NCI-H146 treated with DMSO at 0.1 percent for 48 hours (cell line): ENCODE measurements around the gene ROCK2.
"Not testable (repeated sequence)": the region's sequence is repeated elsewhere in the genome, so short reads cannot be mapped to it uniquely, and the experiment has no call there.

Experiments
- DNase-seq: peaks from one replicate; lab custom pipeline; 2025; ENCODE audit not compliant: unreplicated experiment; lab: John Stamatoyannopoulos, UW

ROCK2 gene

DNA sequence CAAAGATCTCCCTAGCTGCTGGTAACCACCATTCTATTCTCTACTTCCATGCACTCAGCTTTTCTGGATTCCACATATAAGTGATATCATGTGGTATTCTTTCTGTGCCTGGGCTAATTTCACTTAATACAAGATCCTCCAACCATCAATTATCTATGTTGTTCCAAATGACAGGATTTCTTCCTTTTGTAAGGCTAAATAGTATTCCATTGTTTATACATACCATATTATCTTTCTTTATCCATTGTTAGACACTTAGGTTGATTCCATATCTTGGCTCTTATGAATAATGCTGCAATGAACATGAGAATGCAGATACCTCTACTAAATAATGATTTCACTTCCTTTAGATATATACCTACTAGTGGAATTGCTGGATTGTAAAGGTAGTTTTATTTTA, 66.2 kb downstream of the ROCK2 start:
- no peak for DNase-seq

DNA sequence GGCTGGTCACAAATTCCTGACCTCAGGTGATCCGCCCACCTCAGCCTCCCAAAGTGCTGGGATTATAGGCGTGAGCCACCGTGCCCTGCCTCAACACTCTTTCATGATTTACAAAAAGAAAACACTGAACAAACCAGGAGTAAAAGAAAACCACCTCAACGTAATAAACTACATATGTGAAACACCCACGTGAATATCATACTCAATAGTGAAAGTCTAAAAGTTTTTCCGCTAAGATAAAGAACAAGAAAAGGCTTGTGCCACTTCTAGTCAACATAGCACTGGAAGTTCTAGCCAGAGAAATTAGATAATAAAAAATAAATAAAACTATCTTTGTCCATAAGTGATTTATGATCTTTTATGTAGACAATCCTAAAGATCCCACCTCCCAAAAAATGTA, 68.5 kb downstream of the ROCK2 start:
- DNase-seq: no peak

DNA sequence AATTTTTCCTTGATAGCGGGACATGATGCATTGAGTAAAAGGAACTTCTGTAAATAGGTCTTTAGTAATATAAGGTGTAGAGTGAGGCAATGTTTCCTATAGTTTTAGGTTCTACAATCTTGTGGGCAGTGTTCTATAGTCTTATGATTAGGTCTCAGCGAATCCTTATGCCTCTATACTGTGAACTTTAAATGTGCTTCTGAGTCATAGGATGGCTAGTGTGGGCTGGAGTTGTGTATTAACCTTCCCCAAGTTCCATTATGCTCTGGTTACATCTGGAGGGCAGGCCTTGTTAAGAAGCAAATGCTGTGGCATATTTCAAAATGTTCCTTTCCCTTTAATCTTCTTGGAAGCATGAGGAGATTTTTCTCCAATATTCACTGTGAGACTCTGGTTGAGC, 73.5 kb downstream of the ROCK2 start:
- DNase-seq: no peak

DNA sequence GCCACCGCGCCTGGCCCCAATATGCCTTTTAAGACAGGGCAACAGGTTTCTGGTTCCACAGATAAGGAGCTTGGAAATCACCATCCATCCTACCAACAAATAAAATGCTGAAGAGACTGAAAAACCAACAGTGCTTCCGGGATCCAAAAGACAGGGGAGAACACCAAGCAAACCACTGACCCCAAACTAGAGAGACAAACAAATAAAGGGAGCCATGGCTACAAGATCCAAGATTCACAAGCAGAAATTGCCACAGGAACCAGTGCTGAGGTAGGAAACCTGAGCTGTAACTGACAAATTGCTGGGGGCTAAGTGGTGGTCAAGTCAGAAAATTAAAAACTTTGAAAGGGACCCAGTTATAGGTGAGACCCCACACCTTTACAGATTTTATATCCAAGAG, 76.5 kb downstream of the ROCK2 start:
- DNase-seq: no peak

DNA sequence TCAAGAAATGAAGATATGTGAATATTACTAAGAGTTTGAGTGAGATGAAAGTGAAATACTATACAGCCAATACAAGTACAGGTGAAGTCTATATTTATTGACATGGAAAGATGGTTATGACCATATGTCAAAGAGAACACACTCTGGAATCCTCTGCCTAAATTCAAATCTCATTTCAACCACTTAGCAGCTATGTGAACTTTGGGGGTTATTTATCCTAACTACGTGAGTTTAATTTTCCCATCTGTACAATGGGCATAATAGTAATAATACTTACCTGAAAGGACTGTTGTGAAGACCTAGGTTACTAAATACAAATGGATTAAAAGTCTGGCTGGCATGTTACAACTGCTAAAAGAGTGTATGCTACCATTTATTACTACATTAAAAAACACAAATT, 79.6 kb downstream of the ROCK2 start:
- no peak for DNase-seq

DNA sequence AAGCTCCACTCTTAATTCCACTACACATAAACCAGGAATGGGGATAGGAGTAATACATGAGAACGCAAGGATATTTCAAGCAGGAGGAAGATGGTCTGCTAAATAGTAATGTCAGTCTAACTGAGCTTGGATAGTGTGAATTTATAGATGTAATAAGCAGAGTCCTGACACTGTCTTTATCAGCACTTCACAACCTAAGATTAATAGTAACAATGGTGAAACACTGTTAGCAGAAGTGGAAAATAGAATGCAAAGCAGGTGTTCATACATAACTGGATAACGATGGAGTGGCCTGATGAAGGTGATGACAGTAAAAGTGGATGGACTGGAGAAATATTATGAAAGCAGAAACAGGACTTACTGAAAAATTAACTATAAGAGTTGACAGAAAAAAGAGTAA, 80.4 kb downstream of the ROCK2 start:
- DNase-seq: no peak

DNA sequence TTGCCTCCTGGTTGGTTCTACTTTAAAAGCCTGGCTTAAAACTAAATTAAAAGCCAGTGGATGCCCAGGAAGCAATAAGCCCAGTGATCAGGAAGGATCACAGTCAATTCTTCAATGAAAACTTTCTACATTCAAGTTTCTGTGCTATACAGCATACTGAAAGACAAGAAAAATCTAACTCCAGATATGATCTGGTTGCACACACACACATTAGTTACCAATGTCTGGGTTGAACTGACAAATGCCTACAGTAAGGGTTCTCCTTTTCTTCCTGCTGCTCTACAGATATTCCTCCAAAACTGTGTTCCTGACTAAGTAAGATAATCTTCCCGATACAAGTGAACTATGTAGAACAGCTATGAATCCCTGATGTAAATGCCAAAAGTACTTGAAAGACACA, 81.3 kb downstream of the ROCK2 start:
- no peak for DNase-seq

DNA sequence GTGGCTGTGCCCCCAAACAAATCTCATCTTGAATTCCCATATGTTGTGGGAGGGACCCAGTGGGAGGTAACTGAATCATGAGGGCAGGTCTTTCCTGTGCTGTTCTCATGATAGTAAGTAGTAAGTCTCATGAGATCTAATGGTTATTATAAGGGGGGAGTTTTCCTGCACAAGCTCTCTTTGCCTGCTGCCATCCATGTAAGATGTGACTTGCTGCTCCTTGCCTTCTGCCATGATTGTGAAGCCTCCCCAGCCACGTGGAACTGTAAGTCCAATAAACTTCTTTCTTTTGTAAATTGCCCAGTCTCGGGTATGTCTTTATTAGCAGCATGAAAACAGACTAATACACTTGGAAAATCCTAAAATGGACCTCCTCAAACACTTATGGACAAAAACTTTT, 82.0 kb downstream of the ROCK2 start:
- DNase-seq: not testable (repeated sequence)

DNA sequence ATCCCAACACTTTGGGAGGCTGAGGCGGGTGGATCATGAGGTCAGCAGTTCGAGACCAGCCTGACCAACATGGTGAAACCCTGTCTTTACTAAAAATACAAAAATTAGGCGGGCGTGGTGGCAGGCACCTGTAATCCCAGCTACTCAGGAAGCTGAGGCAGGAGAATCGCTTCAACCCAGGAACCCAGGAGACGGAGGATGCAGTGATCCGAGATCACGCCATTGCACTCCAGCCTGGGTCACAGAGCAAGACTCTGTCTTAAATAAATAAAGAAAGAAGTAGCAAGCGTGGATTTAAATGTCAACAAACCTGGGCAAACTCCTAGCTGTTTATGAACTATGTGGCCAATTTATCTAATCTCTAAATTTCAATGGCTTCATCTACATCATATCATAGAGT, 82.9 kb downstream of the ROCK2 start:
- not testable (repeated sequence) for DNase-seq

DNA sequence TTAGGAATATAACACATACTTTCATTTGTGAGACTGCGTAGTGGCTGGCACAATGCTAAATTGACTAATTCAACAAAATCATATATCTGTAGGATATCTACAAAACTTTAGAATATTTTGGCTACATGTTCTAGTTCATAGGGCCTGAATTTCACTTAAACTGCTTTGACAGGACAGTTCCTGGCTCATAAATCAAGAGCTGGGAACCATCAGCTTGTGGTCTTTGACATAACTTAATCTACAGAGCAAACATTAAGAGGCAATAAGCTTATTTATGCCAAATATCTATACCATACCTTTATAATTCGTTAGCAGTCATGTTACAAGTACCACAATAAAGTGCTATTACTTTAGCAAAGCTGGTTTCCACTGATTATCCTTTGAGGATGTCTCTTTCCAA, 83.5 kb downstream of the ROCK2 start:
- DNase-seq: no peak

DNA sequence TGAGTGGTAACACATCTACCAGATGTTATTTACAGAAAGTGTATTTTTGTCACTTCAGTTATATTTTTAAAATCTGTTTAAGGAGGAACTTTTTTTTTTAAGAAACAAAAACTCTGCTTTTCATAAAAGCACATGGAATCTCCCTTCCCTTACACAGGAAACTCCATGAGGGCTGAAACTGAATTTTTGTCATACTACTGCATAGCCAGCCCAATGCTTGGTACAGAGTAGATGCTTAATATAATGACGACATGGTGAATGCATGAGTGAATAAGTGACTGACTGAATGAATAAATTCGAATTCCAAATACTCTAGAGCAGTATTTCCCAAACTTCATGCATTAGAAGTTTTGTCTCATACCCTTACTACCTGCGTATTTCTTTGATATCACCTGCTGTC, 86.5 kb downstream of the ROCK2 start:
- DNase-seq: no peak

DNA sequence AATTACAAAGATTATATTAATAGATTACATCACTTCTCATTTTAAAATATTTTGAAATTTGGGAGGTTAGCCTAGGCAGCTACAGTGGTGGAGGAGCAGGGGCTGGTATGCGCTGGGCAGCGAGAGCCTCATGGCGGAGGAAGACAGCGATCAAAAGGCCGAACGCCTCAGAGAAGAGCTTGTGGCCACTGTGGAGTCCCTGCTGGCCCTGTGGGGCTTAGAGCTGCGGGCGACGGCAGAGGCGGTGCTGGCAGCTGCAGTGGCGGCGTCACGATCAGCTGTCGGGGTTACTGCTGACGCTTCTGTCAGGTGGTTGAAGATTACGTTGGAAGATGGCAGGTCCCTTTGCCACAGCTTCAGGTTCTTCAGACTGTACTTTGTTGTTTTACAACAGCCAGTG, 87.4 kb downstream of the ROCK2 start:
- DNase-seq: no peak

DNA sequence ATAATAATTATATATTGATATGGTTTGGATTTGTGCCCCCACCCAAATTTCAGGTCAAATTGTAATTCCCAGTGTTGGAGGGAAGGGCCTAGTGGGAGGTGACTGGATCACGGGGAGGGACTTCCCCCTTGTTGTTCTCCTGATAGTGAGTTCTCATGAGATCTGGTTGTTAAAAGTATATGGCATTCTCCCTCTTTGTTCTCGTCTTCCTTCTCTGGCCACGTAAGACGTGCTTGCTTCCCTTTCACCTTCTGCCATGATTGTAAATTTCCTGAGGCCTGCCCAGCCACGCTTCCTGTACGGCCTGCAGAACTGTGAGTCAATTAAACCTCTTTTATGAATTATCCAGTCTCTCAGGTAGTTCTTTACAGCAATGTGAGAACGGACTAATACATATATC, 88.3 kb downstream of the ROCK2 start:
- no peak for DNase-seq

DNA sequence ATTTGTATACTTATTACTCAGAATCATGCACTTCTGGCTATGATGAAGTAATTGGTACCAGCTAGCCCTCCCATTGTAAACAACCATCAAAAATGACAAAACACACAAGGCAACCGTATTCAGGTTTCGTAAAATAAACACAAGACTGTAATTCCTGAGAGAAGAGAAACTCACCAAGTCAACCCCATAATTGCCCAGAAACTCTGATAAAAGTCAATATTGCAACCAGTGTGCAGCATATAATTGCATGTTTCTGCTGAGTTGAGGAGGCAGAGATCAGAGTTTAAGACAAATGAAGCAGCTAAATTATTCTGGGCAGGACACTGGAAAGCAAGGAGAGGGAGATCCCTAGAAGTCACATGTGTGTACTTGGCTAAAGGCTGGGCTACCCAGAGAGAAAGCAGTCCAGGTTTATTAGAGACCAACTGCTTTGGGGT, 90.3 kb downstream of the ROCK2 start:
- DNase-seq: peak; percentile 72

DNA sequence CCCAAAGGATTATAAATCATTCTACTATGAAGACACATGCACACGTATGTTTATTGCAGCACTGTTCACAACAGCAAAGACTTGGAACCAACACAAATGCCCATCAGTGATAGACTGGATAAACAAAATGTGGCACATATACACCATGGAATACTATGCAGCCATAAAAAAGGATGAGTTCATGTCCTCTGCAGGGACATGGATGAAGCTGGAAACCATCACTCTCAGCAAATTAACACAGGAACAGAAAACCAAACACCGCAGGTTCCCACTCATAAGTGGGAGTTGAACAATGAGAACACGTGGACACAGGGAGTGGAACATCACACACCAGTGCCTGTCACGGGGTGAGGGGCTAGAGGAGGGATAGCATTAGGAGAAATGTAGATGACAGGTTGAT, 92.0 kb downstream of the ROCK2 start:
- not testable (repeated sequence) for DNase-seq

DNA sequence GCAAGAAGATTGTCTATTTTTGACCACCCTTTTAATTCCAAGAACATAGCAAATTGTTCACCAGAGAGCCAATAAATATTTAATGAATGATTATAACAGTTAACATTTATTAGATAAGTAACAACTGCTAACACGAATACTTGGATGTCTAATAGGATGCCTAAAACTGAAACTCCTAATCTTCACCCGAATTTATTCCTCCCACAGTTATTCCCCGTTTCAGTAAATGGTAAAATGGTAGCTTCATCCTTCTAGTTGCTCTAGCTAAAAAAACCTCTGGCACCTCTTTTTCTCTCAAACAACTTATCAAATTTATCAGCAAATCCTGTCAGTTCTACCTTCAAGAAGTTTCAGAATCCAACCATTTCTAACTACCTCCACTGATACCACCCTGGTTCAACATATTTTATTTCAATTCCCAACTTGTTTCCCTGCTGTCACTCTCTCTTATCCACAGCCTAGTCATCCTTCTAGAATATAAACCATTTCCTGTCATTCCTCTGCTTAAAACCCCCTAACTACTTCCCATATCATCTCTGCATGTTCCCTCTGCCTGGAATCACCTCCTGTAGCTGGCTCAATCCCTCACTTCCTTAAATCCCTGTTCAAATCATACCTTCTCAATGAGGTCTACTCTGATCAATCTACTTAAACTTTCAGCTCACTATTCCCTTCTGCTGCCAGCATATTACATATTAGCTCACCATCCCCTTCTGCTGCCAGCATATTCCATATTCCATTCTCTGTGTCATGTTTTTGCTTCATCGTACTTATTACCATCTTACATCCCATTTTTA, 93.8 kb downstream of the ROCK2 start:
- no peak for DNase-seq

DNA sequence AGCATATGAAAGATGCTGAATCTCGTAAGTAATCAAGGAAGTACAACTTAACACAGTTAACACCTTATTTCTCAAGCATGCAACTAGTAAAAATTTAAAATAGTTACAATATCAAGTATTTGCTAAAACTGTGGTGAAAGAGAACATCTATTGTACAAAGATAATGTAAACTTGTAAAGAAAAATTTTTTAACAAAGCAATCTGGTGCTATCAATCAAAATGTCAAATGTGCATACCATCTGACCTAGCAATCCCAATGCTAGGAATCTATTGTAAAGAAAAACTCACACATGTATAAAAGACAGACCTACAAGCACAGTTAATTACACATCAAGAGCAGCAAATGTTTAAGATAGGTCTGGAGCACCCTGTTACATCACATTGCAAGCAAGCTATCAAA, 99.1 kb downstream of the ROCK2 start:
- no peak for DNase-seq

DNA sequence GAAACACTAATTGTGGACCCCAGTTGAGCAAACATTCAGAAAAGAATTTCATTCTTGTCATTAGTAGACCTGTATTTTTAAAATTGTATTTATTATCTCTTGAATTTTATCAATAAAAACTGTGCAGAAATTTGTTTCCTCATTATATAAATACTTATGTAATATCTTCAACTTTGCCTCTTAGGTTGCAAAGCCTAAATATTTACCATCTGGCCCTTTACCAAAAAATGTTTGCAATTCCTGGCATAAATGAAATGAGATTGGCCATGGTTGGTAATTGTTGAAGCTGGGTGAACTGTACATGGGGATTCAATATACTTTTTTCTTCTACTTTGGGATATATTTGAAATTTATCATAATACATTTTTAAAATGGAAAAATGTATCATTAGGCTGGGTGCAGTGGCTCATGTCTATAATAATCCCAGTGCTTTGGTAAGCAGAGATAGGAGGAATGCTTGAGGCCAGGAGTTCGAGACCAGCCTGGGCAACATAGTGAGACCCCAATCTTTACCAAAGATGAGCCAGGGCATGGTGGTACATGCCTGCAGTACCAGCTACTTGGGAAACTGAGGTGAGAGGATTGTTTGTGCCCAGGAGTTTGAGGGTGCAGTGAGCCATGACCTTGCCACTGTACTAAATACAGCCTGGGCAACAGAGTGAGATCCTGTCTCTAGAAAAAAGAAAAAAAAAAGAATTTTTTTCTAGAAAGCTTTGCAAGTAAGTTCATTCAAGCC, 100.2 kb downstream of the ROCK2 start:
- DNase-seq: no peak

DNA sequence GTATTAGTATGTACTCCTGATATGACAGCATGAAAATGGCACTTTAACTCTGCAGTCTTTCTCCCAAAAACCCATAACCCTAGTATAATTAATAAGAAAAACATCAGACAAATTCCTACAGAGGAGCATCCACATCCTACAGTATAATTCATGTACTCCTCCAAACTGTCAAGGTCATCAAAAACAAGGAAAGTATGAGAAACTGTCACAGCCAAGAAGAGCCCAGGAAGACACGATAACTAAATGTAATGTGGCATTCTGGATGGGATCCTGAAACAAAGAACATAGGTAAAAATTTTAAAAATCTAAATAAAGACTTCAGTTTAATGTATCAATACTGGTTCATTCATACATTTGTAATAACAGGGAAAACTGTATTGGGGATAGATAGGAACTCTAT, 100.9 kb downstream of the ROCK2 start:
- no peak for DNase-seq

DNA sequence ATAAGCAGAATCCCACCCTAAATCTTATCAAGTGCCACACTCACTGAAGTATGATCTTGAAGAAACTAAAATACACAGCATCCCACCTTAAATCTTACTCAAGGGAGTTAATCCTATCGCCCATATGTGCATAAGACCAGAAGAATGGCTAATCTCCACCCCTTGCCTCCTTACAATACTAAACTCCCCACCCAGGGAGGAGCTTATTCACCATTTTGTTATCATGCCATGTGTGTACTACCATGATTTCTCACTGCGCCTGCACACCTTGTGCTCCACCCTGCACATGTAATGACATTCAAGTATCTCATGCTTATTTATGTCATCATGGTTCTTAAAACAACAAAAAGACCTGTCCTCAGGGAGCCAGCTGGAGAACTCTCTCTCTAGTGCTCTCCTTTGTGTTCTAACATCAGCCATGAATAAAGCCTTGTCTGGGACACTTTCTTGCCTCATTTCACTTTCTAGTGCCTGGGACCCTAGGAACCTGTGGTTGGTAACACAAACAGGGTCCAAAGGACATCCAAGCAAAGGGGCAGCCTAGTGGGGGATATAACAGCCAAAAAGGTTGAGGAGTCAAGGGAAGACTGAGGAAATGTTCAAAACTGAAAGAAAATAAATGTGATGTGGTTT, 101.8 kb downstream of the ROCK2 start:
- no peak for DNase-seq

DNA sequence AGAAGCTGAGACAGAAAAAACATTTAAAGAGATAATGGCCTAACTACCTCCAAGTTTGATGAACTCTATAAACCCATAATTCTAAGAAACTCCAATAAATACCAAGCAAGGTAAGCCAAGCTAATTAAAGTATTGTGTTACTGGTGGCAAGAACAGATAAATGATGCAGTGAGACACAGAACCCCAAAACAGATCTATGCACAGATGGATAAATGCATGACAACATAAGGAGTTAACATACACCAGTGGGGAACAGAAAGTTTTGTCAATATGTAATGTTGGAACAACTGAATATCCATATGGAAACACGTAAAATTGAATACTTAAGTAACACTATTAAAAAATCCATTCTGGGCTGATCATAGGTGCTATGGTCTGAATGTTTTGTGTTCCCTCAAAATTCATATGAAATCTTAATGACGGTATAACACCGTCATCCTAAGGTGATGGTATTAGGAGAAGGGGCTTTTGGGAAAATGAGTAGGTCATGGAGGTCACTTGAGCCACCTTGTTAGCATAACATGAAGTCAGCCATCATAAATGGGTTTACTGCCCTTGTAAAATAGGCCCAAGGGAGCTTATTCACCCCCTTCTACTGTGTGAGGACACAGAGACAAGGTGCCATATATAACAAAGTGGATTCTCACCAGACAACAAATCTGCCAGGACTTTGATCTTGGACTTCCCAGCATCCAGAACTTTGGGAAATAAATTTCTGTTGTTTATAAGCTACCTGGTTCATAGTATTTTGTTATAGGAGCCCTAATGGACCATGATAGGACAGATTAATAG, 102.8 kb downstream of the ROCK2 start:
- DNase-seq: no peak
